HCT116 (cell line): ENCODE results near the gene JAM3. TPM values are rescaled to one million over a fixed set of nuclear protein-coding genes. Genes with fewer than 3 reads are reported as not detected.

Experiments
- ATAC-seq: fragments of 200-7000 bp; cut with Tn5 transposase; 2 replicates; pipeline ENCODE4 v1.9.1; 2020; ENCODE audit warnings: mild to moderate bottlenecking, moderate library complexity
- Bru-seq: library from RNA; stranded (reverse); fragments of 400-500 nt; gene quantifications from one replicate; lab custom pipeline; 2021; lab: Mats Ljungman, UMichigan
- BruChase-seq, 2 experiments: library from RNA; stranded (reverse); fragments of 400-500 nt; gene quantifications; one replicate each; lab custom pipeline; 2021; lab: Mats Ljungman, UMichigan
- BruUV-seq: library from RNA; stranded (reverse); fragments of 400-500 nt; replicated peaks from 2 replicates; lab custom pipeline; 2021; lab: Mats Ljungman, UMichigan
- CTCF ChIA-PET: fragments of 300-600 bp; sonication (Branson Sonifier 250); formaldehyde crosslinking; loops from one replicate; lab custom pipeline; 2021; ENCODE audit warnings: antibody characterized with exemption; lab: Charles Lee
- POLR2A ChIA-PET: fragments of 300-600, 350-600 bp; sonication (Branson Sonifier 250); formaldehyde crosslinking; loops from one replicate; lab custom pipeline; 2021; ENCODE audit warnings: antibody characterized with exemption; lab: Charles Lee
- RAD21 ChIA-PET, 2 experiments: fragments of 300-600 bp; sonication (Branson Sonifier 250); formaldehyde crosslinking; loops; one replicate each; lab custom pipeline; 2023; ENCODE audit warnings: low total read pairs in 2 of 2; ENCODE audit not compliant: uncharacterized antibody in 2 of 2, unreplicated experiment in 2 of 2, low non-redundant PET in 1 of 2; lab: Charles Lee
- DNase-seq: peaks from one replicate; pipeline ENCODE4 v3.0.0-alpha.2; 2010; ENCODE audit warnings: low read depth, low spot score
- H2AFZ ChIP-seq: fragments of 200-600 bp; shearing (Covaris generic), sonication (generic); 2 replicates; pipeline ENCODE4 v1.6.1; 2017; ENCODE audit warnings: low read depth, mixed run types, mixed read lengths, antibody characterized with exemption, low read length; ENCODE audit not compliant: poor library complexity, severe bottlenecking
- H3K27ac ChIP-seq: 2 replicates; pipeline ENCODE4 v1.5.1; 2012; ENCODE audit warnings: low read depth, low read length
- H3K27me3 ChIP-seq: fragments of 200-600 bp; sonication (generic); 2 replicates; pipeline ENCODE4 v1.6.1; 2016; ENCODE audit warnings: mixed run types, low read length, mixed read lengths; ENCODE audit not compliant: insufficient read depth
- H3K36me3 ChIP-seq, 2 experiments: fragments of 200-500 bp in 1 of 2; fragments of 200-600 bp in 1 of 2; sonication (Bioruptor generic) in 1 of 2; sonication (generic) in 1 of 2; 2 replicates each; pipeline versions ENCODE4 v1.5.1 to v1.6.1; 2014 to 2016; ENCODE audit warnings: low read length in 2 of 2, inconsistent platforms in 1 of 2, mixed read lengths in 1 of 2, mixed run types in 1 of 2; ENCODE audit not compliant: insufficient read depth in 2 of 2, control insufficient read depth in 1 of 2
- H3K4me1 ChIP-seq, 2 experiments: fragments of 200-600 bp in 1 of 2; sonication (generic) in 1 of 2; 2 replicates each; pipeline versions ENCODE4 v1.5.1 to v1.6.1; 2012 to 2017; ENCODE audit warnings: low read length in 2 of 2, inconsistent platforms in 1 of 2, mild to moderate bottlenecking in 1 of 2, mixed read lengths in 1 of 2, mixed run types in 1 of 2, moderate library complexity in 1 of 2; ENCODE audit not compliant: insufficient read depth in 2 of 2, control insufficient read depth in 1 of 2
- H3K4me2 ChIP-seq: fragments of 200-600 bp; sonication (generic); 2 replicates; pipeline ENCODE4 v1.6.1; 2017; ENCODE audit warnings: mixed run types, low read length, mixed read lengths
- H3K4me3 ChIP-seq, 2 experiments: fragments of 200-600 bp in 1 of 2; sonication (generic) in 1 of 2; replicated peaks in 1 of 2; 2 replicates each; pipeline ENCODE4 v1.5.1; 2011 to 2016; ENCODE audit warnings: low read length in 2 of 2, control low read depth in 1 of 2, low read depth in 1 of 2, mild to moderate bottlenecking in 1 of 2, mixed read lengths in 1 of 2, mixed run types in 1 of 2
- H3K79me2 ChIP-seq: fragments of 200-600 bp; sonication (generic); 2 replicates; pipeline ENCODE4 v1.6.1; 2017; ENCODE audit warnings: mild to moderate bottlenecking, mixed run types, low read length, moderate library complexity, mixed read lengths; ENCODE audit not compliant: insufficient read depth
- H3K9ac ChIP-seq: fragments of 200-600 bp; sonication (generic); 2 replicates; pipeline ENCODE4 v1.6.1; 2016; ENCODE audit warnings: low read length, mixed read lengths
- H3K9me2 ChIP-seq: fragments of 200-600 bp; sonication (generic), shearing (Covaris generic); 2 replicates; pipeline ENCODE4 v1.6.1; 2017; ENCODE audit warnings: mixed run types, mild to moderate bottlenecking, moderate library complexity; ENCODE audit not compliant: insufficient read depth
- H3K9me3 ChIP-seq, 2 experiments: fragments of 200-500 bp in 1 of 2; fragments of 200-600 bp in 1 of 2; sonication (Bioruptor generic) in 1 of 2; sonication (generic) in 1 of 2; 2 replicates each; pipeline ENCODE4 v1.6.1; 2014 to 2017; ENCODE audit warnings: low read length in 2 of 2, mixed read lengths in 2 of 2, inconsistent platforms in 1 of 2, low read depth in 1 of 2, mild to moderate bottlenecking in 1 of 2, mixed run types in 1 of 2, moderate library complexity in 1 of 2; ENCODE audit not compliant: control insufficient read depth in 1 of 2, insufficient read depth in 1 of 2
- H4K20me1 ChIP-seq: fragments of 200-600 bp; sonication (generic), shearing (Covaris generic); 2 replicates; pipeline ENCODE4 v1.6.1; 2017; ENCODE audit warnings: mixed run types, mild to moderate bottlenecking, moderate library complexity; ENCODE audit not compliant: insufficient read depth
- CBX3 ChIP-seq: IDR thresholded peaks from 2 replicates; pipeline ENCODE4 v1.6.1; 2012; ENCODE audit warnings: low read depth
- EZH2 ChIP-seq: fragments of 200-600 bp; sonication (generic); IDR thresholded peaks from 2 replicates; pipeline ENCODE4 v1.6.1; 2017; ENCODE audit warnings: antibody characterized with exemption, mixed run types
- EZH2phosphoT487 ChIP-seq: fragments of 200-600 bp; IDR thresholded peaks from 2 replicates; pipeline ENCODE4 v1.6.1; 2018; ENCODE audit warnings: antibody characterized with exemption, borderline replicate concordance
- FOSL1 ChIP-seq: IDR thresholded peaks from 2 replicates; pipeline ENCODE4 v1.6.1; 2012; ENCODE audit warnings: low read depth
- JUND ChIP-seq: IDR thresholded peaks from 2 replicates; pipeline ENCODE4 v1.6.1; 2012
- POLR2A ChIP-seq: IDR thresholded peaks from 2 replicates; pipeline ENCODE4 v1.7.0; 2011; ENCODE audit warnings: borderline replicate concordance; ENCODE audit not compliant: insufficient read depth, insufficient read length; ENCODE audit errors: extremely low read depth
- RAD21 ChIP-seq: IDR thresholded peaks from 2 replicates; pipeline ENCODE4 v1.6.1; 2012; ENCODE audit warnings: low read depth, mild to moderate bottlenecking
- SIN3A ChIP-seq: IDR thresholded peaks from 2 replicates; pipeline ENCODE4 v1.6.1; 2012; ENCODE audit warnings: low read depth
- SP1 ChIP-seq: IDR thresholded peaks from 2 replicates; pipeline ENCODE4 v1.6.1; 2012; ENCODE audit warnings: low read depth
- TCF7L2 ChIP-seq: IDR thresholded peaks from 2 replicates; pipeline ENCODE4 v1.7.0; 2011; ENCODE audit warnings: borderline replicate concordance, inconsistent platforms; ENCODE audit not compliant: insufficient read depth, insufficient read length; ENCODE audit errors: extremely low read depth
- YY1 ChIP-seq: IDR thresholded peaks from 2 replicates; pipeline ENCODE4 v1.6.1; 2011; ENCODE audit warnings: low read length, low read depth, moderate library complexity, mild to moderate bottlenecking; ENCODE audit not compliant: insufficient replicate concordance; ENCODE audit errors: extremely low read depth
- ZFX ChIP-seq: fragments of 450-650 bp; IDR thresholded peaks from 2 replicates; pipeline ENCODE4 v1.6.1; 2017
- intact Hi-C: fragments of 100-400 bp; cut with micrococcal nuclease; formaldehyde crosslinking; loops from 2 replicates; pipeline ENCODE4 v1.10.0; 2022
- long read RNA-seq: library from polyadenylated mRNA; unstranded; transcript quantifications from one replicate; pipeline ENCODE4 v2.0.0, GENCODE V29; 2021; ENCODE audit not compliant: unreplicated experiment
- polyA plus RNA-seq: library from polyadenylated mRNA; unstranded; fragments of >200 nt; gene quantifications from 2 replicates; pipeline ENCODE4 v1.2.1, GENCODE V29; 2012; ENCODE audit warnings: missing spikeins
- total RNA-seq: library from RNA; stranded (reverse); gene quantifications from one replicate; pipeline ENCODE4 v1.2.1, GENCODE V29; 2021; ENCODE audit not compliant: unreplicated experiment
- TF ChIP-seq, protein P1 (sequence below), 3 experiments: fragments of 200-600 bp in 1 of 3; sonication (generic) in 1 of 3; IDR thresholded peaks in 2 of 3; conservative IDR thresholded peaks in 1 of 3; 2 replicates each; pipeline ENCODE4 v1.5.1; 2012 to 2017; ENCODE audit warnings: low read depth in 2 of 3, low read length in 2 of 3, antibody characterized with exemption in 1 of 3, borderline replicate concordance in 1 of 3, control low read depth in 1 of 3, mild to moderate bottlenecking in 1 of 3, mixed read lengths in 1 of 3, mixed run types in 1 of 3, moderate library complexity in 1 of 3; ENCODE audit not compliant: insufficient read depth in 1 of 3
- TF ChIP-seq, protein P2 (sequence below): IDR thresholded peaks from 2 replicates; pipeline ENCODE4 v1.6.1; 2012
- TF ChIP-seq, protein P3 (sequence below): IDR thresholded peaks from 2 replicates; pipeline ENCODE4 v1.6.1; 2012; ENCODE audit warnings: low read depth

The JAM3 gene
- 0.25 TPM for total RNA-seq
- polyA plus RNA-seq: 0.15 and 0.42 TPM in 2 replicates
- Bru-seq, nascent RNA: percentile 1 among the genes with signal in this experiment
- BruChase-seq, experiment 1, labeled RNA remaining after a 6-hour chase: not detected
- percentile 1 among the genes with signal in this experiment for BruChase-seq, experiment 2, labeled RNA remaining after a 2-hour chase
- long read RNA-seq: 0 reads

DNA sequence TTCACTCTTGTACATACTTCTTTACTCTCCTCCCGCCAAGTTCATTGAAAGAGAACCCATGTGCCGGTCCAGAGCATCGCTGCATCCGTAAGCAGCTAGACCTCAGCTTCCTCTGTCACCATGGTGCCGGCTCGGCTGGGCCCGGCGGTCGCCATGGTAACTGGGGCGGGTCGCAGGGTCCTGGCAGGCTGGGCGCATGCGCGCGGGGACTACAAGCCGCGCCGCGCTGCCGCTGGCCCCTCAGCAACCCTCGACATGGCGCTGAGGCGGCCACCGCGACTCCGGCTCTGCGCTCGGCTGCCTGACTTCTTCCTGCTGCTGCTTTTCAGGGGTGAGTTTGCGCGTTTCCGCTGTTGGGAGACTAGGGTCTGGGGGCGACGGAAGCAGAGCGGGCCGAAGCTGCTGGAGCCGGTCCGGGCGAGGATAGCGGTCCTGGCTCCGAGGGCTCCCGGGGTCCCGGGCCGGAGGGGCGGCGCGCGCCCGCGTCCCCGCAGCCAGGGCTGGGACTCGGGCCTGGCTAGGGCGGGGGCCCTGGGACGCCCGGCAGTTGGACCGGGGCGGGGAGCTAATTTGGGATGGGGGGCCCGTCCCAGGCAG lies at the start of gene JAM3:
JAM3 (plus strand) TSS at position 244 of the 597 bp plus-strand sequence; CDS start at position 256, 12 bp downstream.
- RAD21 ChIA-PET: interaction anchor here in 1 of 2 experiments (0.6 kb wide), 1 partner anchor 23 kb away, joined by 3 read pairs; no protein-coding TSS in a partner anchor
- H2AFZ ChIP-seq: no peak within 1 kb of the TSS
- CTCF ChIA-PET: no interaction called here

More for the DNA sequence above, at the start of gene JAM3:
- Histone ChIP-seq H3K4me1 (no peaks in the 10 kb centered on the region), H3K4me3 (no peak within 1 kb of the TSS), H3K27ac (no peak within 1 kb of the TSS), H3K4me2 (no peak within 1 kb of the TSS), H3K9ac (no peak within 1 kb of the TSS), H3K9me3 (no peaks in the 10 kb centered on the region), H3K79me2 (no peaks in the 10 kb centered on the region), H3K9me2 (no peaks in the 10 kb centered on the region), H3K27me3 (peaks cover 56% of the 10 kb centered on the region), H4K20me1 (no peaks in the 10 kb centered on the region), H3K36me3 (no peaks in the 10 kb centered on the region)
- no peak for TF ChIP-seq EZH2phosphoT487
- TF ChIP-seq SIN3A: no peak
- TF ChIP-seq JUND: no peak
- TF ChIP-seq, protein P1, sequence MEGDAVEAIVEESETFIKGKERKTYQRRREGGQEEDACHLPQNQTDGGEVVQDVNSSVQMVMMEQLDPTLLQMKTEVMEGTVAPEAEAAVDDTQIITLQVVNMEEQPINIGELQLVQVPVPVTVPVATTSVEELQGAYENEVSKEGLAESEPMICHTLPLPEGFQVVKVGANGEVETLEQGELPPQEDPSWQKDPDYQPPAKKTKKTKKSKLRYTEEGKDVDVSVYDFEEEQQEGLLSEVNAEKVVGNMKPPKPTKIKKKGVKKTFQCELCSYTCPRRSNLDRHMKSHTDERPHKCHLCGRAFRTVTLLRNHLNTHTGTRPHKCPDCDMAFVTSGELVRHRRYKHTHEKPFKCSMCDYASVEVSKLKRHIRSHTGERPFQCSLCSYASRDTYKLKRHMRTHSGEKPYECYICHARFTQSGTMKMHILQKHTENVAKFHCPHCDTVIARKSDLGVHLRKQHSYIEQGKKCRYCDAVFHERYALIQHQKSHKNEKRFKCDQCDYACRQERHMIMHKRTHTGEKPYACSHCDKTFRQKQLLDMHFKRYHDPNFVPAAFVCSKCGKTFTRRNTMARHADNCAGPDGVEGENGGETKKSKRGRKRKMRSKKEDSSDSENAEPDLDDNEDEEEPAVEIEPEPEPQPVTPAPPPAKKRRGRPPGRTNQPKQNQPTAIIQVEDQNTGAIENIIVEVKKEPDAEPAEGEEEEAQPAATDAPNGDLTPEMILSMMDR (IDR thresholded peaks at IDR 0.05 in 2 of 3, conservative IDR thresholded peaks at IDR 0.05 in 1 of 3; ENCODE audit: borderline replicate concordance in 1 of 3, insufficient read depth in 1 of 3, low read depth in 2 of 3, low read length in 2 of 3): no peak
- TF ChIP-seq, protein P2, sequence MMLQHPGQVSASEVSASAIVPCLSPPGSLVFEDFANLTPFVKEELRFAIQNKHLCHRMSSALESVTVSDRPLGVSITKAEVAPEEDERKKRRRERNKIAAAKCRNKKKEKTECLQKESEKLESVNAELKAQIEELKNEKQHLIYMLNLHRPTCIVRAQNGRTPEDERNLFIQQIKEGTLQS: no peak
- no peak for TF ChIP-seq RAD21
- no peak for TF ChIP-seq POLR2A
- no peak for TF ChIP-seq FOSL1
- no peak for TF ChIP-seq CBX3
- TF ChIP-seq EZH2: no peak
- TF ChIP-seq, protein P3, sequence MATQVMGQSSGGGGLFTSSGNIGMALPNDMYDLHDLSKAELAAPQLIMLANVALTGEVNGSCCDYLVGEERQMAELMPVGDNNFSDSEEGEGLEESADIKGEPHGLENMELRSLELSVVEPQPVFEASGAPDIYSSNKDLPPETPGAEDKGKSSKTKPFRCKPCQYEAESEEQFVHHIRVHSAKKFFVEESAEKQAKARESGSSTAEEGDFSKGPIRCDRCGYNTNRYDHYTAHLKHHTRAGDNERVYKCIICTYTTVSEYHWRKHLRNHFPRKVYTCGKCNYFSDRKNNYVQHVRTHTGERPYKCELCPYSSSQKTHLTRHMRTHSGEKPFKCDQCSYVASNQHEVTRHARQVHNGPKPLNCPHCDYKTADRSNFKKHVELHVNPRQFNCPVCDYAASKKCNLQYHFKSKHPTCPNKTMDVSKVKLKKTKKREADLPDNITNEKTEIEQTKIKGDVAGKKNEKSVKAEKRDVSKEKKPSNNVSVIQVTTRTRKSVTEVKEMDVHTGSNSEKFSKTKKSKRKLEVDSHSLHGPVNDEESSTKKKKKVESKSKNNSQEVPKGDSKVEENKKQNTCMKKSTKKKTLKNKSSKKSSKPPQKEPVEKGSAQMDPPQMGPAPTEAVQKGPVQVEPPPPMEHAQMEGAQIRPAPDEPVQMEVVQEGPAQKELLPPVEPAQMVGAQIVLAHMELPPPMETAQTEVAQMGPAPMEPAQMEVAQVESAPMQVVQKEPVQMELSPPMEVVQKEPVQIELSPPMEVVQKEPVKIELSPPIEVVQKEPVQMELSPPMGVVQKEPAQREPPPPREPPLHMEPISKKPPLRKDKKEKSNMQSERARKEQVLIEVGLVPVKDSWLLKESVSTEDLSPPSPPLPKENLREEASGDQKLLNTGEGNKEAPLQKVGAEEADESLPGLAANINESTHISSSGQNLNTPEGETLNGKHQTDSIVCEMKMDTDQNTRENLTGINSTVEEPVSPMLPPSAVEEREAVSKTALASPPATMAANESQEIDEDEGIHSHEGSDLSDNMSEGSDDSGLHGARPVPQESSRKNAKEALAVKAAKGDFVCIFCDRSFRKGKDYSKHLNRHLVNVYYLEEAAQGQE: no peak
- no peak for TF ChIP-seq SP1
- TF ChIP-seq ZFX: no peak
- TF ChIP-seq TCF7L2: no peak
- no peak for TF ChIP-seq YY1
- no peak for ATAC-seq
- POLR2A ChIA-PET: no interaction called here
- no TSS peak for BruUV-seq
- intact Hi-C loops: no loop called here
- no peak for DNase-seq
